Activated CD4-positive, alpha-beta T cell treated with anti-CD3 and anti-CD28 coated beads for 24 hours (primary cell): ENCODE data around the gene MAD2L2.

Experiments
- DNase-seq, 2 donors: peaks; one replicate each; pipeline ENCODE4 v3.0.0-alpha.2; 2020; ENCODE audit warnings: low read depth in 2 of 2

The MAD2L2 gene

GRCh38 chr1:11704691-11705475 is 23.9 kb upstream of the MAD2L2 start:
- no peak for DNase-seq

DNA sequence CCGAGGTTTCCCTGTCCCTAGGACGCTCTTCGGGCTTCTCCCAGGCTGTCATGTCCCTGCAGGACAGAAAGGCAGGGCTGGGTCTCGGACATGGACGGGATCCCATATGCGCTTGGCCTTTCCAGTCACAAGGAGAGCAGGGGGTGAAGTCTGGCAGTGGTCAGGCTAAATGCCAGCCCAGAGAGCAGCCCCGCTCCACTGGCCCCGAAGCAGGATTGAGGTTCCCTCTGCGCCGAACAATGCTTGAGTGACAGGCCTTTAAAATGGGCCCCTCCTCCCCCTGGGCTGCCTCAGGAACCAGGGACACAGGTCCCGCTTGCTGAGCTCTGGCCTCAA is 23.2 kb upstream of the MAD2L2 start:
- no peak for DNase-seq

GRCh38 chr1:11703357-11704193 is 22.6 kb upstream of the MAD2L2 start:
- no peak for DNase-seq

DNA sequence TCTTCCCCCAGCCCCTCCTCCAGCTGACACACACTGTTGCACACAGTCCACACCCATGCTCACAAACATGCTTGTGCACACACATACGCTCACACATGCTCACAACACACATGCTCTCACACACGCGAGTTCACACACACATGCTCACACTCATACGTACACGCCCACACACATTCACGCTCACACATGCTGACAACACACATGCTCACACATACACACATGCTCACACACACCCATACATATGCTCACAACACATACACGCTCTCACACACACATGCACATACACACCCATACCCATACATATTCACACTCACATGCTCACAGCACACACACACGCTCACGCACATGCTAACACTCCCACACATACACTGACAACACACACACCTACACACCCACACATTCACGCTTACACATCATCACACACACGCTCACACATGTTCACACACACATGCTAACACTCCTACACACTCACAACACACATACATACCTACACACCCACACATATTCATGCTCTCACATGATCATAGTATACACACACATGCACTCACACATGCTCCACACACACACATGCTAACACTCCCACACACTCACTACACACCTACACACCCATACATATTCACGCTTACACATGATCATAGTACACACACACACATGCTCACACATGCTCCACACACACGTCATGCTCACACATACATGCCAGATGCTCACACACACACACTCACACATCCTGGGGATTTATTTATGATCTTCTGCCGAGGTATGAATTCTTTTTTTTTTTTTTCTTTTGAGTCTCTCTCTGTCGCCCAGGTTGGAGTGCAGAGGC is 21.2 kb upstream of the MAD2L2 start:
- no peak for DNase-seq

DNA sequence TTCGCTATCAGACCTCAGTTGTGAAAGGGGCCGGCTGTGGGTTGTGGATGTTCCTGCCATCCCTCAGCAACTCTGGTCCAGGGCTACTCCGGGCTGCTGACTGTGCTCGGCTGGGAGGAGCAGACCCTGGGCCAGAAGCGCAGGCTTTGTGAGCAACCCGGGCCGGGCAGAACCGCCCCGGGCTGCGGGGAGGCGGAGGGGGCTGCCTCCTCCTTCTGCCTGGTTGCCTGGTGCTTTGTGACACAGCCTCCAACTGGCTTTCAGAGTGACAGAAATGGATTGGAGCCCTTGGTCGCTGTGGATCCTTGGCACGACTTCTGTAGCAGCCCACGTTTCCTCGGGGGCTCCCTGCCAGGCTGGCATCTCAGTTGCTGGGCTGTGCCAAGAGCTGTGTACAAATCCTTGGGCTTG is 20.6 kb upstream of the MAD2L2 start:
- no peak for DNase-seq

DNA sequence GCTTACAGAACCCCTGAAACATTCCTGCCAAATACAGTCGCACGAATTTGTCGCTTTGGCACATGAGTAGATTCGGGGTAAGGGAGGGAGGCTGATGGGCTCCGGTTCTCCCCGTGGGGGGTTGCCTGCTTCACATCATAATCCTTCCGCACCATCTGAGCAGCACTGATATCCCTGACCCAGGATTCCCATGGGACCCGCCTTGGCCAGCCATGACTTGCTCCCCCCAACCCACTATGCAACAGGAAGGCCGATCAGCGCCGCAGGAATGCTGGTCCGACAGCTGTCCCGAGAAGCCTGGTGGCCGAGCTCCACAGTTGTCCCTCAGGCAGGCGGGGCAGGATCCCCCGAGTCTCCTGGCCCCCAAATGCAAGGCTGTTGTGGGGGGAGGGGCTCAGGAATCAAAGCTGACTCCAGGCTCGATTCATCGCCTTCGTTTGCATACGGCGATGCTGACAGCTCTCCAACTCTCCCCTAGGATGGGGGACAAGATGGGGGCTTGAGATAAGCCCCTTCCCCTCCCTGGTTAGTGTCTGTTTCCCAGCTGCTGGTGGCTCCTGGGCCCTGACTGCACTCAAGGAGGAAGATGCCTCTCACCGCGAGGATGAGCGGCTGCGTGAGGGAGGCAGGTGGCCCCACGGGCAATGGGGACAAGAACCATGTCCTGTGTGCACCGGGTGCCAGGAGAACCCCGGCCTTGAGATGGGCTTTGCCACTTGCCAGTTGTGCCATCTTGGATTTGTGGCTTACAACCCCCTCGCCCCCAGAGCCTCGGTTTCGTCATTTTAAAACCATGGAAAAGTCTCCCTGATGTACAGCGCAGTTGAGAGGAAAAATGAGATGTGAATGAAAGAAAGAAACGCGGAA is 19.9 kb upstream of the MAD2L2 start:
- no peak for DNase-seq

GRCh38 chr1:11697893-11698210 is 16.9 kb upstream of the MAD2L2 start:
- DNase-seq = no peak

DNA sequence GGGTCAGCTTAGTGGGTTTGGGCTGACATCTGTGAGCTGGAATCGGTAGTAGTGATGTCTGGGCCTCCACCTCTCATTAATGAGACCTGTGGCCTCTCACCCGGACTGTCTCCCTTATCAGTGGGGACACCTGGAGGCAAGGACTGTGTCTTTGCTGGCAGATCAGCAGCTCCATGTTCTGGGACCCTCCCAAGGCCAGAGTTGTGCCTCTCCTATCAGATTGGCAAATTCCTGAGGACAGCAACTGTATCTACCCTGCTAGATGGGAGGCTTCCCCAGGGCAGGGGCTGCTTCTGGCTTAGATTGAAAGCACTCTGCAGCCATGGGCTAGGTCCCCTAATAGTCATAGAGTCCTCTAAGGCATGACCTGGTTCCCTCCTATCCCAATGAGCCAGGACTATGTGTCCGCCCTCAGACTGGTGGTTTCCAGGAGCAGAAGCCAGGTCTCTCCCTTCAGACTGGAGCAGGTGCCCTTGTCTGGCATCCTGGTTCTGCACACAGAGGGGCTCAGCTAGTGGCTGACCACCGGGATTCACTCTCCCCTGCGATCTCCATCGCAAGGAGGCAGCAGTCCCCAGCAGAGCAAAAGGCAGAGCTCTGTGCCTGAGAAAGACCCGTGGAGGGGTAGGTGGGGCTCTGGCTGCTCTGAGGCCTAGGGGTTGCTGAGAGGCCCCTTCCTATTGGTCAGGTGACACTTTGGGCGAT is 16.4 kb upstream of the MAD2L2 start:
- no peak for DNase-seq

DNA sequence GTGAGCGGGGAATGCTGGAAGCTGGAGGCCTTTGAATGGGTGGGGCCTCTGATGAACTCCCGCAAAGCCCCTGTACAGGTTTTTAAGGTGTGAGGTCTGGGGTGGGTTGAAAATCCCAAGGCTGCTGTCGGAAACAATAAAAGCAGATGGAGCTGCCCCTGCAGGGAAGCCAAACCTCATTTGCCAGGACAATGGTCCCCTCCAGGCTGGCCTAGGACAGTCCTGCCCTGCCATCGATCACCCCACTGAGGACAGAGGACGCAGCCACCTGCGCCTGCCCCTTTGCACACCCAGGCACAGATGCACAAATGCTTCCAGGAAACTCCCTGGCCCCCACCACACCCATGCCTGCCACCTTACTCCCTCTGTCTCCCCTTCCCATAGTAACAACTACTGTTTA is 14.9 kb upstream of the MAD2L2 start:
- no peak for DNase-seq

DNA sequence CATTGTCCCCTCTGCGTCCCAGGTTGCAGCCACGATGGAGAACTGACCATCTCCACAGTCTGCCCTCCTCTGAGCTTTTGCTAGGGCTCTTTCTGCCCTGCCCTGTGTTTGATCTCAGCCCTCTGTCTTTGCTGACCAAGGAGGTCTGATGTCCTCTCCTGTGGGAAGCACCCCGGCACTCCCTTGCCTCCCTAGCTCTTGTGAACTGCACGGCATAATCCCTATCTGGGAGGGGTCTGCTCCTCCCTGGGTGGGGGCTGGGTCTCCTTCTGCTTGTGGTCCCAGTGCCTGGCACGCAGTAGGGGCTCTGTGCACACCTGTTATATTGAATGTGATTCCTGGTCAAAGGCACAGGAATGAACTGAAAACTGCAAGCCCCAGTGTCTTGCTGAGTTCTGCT is 13.0 kb upstream of the MAD2L2 start:
- no peak for DNase-seq

DNA sequence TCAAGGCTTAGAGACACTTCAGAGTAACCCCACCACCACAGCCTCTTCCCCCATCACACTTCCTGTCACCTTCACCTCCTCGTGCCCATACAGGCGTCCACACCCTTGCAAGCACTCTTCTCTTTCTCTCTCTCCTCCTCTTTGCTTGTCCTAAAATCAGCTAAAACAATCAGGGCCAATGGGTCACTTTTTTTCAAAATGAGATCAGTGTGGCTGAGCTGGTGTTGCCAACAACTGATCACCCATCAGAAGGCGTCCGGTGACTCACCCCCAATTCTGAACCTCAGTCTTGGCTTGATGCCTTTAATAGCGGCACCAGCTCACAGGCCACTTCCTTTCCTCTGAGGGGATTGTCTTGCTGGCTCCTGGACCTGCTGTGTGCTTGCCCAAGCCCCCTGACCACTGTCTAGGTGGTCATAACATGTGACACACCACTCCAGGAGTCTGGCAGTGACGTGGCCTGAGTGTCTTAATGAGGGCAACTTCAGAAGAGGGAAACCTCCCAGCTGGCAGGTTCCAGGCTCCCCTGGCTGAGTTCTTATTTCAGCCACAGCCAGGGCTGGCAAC is 12.2 kb upstream of the MAD2L2 start:
- no peak for DNase-seq

DNA sequence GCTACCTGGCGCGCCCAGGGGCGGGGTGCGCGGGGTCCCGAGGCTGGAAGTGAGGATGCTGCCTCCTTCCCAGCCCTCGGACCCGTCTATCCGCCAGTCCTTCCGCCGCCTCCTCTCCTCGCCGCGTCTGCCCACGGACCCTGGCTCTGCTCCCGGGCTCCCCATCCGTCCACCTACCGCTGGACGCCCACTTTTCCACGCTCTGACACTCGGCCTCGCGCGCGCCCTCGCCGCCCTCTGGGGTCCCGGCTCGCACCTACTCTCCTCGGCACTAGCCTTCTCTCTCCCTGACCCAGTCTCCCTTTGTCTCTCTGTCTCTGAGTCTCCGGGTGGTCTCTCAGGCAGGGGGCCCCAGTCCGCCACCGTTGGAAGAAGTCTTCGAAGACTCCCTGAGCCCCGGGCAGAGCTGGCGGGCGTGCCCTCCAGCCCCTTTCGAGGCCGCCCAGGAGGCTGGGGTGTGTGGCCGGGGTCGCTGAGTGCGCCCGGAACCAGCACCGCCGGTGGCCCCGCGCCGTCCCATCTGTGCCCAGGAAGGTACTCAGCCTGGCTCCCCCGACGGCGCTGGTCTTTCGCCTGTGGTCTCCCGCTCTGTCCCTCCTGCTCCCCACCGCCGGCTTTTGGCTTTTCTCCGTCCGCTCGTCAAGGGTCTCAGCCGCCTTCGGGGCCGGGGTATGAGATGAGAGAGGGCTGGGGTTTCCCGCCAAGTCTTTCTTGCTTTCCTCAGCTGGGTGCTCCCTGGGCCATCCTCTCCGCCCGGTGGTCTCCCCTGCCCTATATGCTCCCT is 11.2 kb upstream of the MAD2L2 start:
- DNase-seq = no peak

GRCh38 chr1:11691302-11691914 is 10.5 kb upstream of the MAD2L2 start, which contains the start of gene DRAXIN:
TSS of gene DRAXIN (plus strand) at chr1:11691710. CDS start at chr1:11706259, 14,549 bp downstream.
- no peak for DNase-seq

GRCh38 chr1:11690397-11691301 is 9.7 kb upstream of the MAD2L2 start:
- DNase-seq = no peak

DNA sequence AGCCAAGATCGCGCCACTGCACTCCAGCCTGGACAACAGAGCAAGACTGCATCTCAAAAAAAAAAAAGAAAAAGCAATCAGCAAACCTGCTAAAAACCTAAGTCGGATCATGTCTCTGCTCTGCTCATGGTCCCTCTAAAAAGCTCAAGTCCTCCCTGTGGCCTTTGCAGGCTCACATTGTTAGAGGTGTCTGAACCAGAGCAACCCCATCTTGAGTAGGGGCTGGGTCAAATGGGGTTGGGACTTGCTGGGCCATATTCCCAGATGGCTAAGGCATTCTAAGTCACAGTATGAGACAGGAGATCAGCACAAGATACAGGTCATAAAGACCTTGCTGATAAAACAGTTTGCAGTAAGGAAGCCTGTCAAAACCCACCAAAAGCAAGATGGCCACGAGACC is 7.6 kb upstream of the MAD2L2 start:
- DNase-seq = no peak

- DNase-seq = no peak
Observed at GRCh38 chr1:11685210-11685752, 4.3 kb upstream of the MAD2L2 start.

DNA sequence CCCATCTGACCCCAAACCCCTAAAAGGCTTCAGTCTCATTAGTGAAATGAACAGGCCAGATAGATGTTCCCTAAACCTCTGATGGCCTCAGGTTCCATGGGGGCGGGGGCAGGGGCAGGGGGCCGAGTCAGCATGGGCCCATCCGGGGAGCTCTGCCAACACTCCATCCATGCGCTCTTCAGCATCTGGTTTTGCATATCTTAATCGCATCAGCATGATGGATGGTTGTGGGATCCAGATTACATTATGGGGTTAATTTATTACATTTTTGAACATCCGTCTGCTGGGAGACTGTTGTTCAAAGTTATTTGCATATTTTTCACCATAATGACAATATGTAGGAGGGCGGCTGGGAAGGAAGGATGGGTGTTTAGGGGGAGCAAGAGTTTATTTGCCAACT is 3.1 kb upstream of the MAD2L2 start:
- DNase-seq = no peak

- DNase-seq = no peak
Observed at GRCh38 chr1:11682799-11683198, 1.9 kb upstream of the MAD2L2 start.
